SK-N-SH (cell line): ENCODE data around the gene BTN1A1. TPM values are rescaled to one million over a fixed set of nuclear protein-coding genes. Genes with fewer than 3 reads are reported as not detected.
A peak's percentile ranks its signal among the peaks of the same experiment; 100 is the strongest.

ENCODE experiments used
- CTCF ChIA-PET: fragments of 300-600, 350-600 bp; formaldehyde crosslinking; extraction: SDS; loops from one replicate; lab custom pipeline; 2021; lab: Yijun Ruan, JAX
- POLR2A ChIA-PET: fragments of 350-600 bp; sonication (Branson Sonifier 250); formaldehyde crosslinking; extraction: SDS; loops from one replicate; lab custom pipeline; 2020; ENCODE audit warnings: antibody characterized with exemption, inconsistent platforms; lab: Yijun Ruan, JAX
- DNase-seq: peaks from one replicate; pipeline ENCODE4 v3.0.0; 2012
- H2AFZ ChIP-seq: fragments of 200-600 bp; sonication (generic); 2 replicates; pipeline ENCODE4 v1.8.1; 2016; ENCODE audit warnings: antibody characterized with exemption, mild to moderate bottlenecking, low read depth
- H3F3A ChIP-seq: fragments of 200-600 bp; sonication (generic); replicated peaks from 2 replicates; pipeline ENCODE3; 2016; ENCODE audit warnings: antibody characterized with exemption, mild to moderate bottlenecking; ENCODE audit not compliant: insufficient read depth
- H3K27ac ChIP-seq, 2 experiments: fragments of 200-500 bp in 1 of 2; fragments of 200-600 bp in 1 of 2; sonication (Bioruptor generic) in 1 of 2; sonication (generic), shearing (Covaris generic) in 1 of 2; 2 replicates each; pipeline versions ENCODE4 v1.5.1 to v1.6.1; 2014 to 2016; ENCODE audit warnings: low read depth in 2 of 2, inconsistent platforms in 1 of 2, low read length in 1 of 2, mild to moderate bottlenecking in 1 of 2, mixed read lengths in 1 of 2
- H3K27me3 ChIP-seq: fragments of 200-600 bp; sonication (generic), shearing (Covaris generic); 2 replicates; pipeline ENCODE4 v1.6.1; 2016; ENCODE audit warnings: mixed run types; ENCODE audit not compliant: insufficient read depth
- H3K36me3 ChIP-seq, 2 experiments: fragments of 200-500 bp in 1 of 2; fragments of 200-600 bp in 1 of 2; sonication (Bioruptor generic) in 1 of 2; sonication (generic) in 1 of 2; replicated peaks in 1 of 2; 2 replicates each; pipeline versions ENCODE3 to v1.5.1; 2014 to 2016; ENCODE audit warnings: low read length in 1 of 2, mild to moderate bottlenecking in 1 of 2; ENCODE audit not compliant: insufficient read depth in 2 of 2, control insufficient read depth in 1 of 2
- H3K4me1 ChIP-seq, 2 experiments: fragments of 200-500 bp in 1 of 2; fragments of 200-600 bp in 1 of 2; sonication (Bioruptor generic) in 1 of 2; sonication (generic), shearing (Covaris generic) in 1 of 2; 2 replicates each; pipeline versions ENCODE4 v1.5.1 to v1.6.1; 2014 to 2016; ENCODE audit warnings: low read depth in 1 of 2, low read length in 1 of 2, mixed run types in 1 of 2; ENCODE audit not compliant: insufficient read depth in 2 of 2, control insufficient read depth in 1 of 2
- H3K4me2 ChIP-seq: fragments of 200-600 bp; sonication (generic), shearing (Covaris generic); 2 replicates; pipeline ENCODE4 v1.6.1; 2017; ENCODE audit warnings: mixed run types
- H3K4me3 ChIP-seq, 2 experiments: fragments of 200-500 bp in 1 of 2; fragments of 200-600 bp in 1 of 2; sonication (Bioruptor generic) in 1 of 2; sonication (generic), shearing (Covaris generic) in 1 of 2; 2 replicates each; pipeline versions ENCODE4 v1.5.1 to v1.8.1; 2014 to 2016; ENCODE audit warnings: low read depth in 2 of 2, inconsistent platforms in 1 of 2, low read length in 1 of 2, mild to moderate bottlenecking in 1 of 2, mixed read lengths in 1 of 2, moderate library complexity in 1 of 2
- H3K79me2 ChIP-seq: fragments of 200-600 bp; sonication (generic); 2 replicates; pipeline ENCODE4 v1.8.1; 2017; ENCODE audit warnings: mild to moderate bottlenecking; ENCODE audit not compliant: insufficient read depth
- H3K9ac ChIP-seq: fragments of 200-600 bp; sonication (generic); 2 replicates; pipeline ENCODE4 v1.6.1; 2017; ENCODE audit warnings: mixed run types
- H3K9me2 ChIP-seq: fragments of 200-600 bp; sonication (generic); 2 replicates; pipeline ENCODE4 v1.6.1; 2017; ENCODE audit warnings: mixed run types
- H3K9me3 ChIP-seq: fragments of 200-600 bp; sonication (generic); 2 replicates; pipeline ENCODE4 v1.6.1; 2017; ENCODE audit warnings: mixed run types, mild to moderate bottlenecking, moderate library complexity
- H4K20me1 ChIP-seq: fragments of 200-600 bp; sonication (generic); 2 replicates; pipeline ENCODE4 v1.6.1; 2017; ENCODE audit warnings: mild to moderate bottlenecking, mixed run types; ENCODE audit not compliant: insufficient read depth
- CHD2 ChIP-seq: fragments of 150-350 bp; IDR thresholded peaks from 2 replicates; pipeline ENCODE4 v1.6.1; 2018; ENCODE audit warnings: low read length; ENCODE audit not compliant: partially characterized antibody
- ELF1 ChIP-seq: IDR thresholded peaks from 2 replicates; pipeline ENCODE4 v1.4.0; 2012
- EP300 ChIP-seq, 2 experiments: IDR thresholded peaks; 2 replicates each; pipeline versions ENCODE4 v1.4.0 to v1.6.1; 2012; ENCODE audit warnings: borderline replicate concordance in 1 of 2, low read depth in 1 of 2, low read length in 1 of 2
- EZH2phosphoT487 ChIP-seq: fragments of 200-600 bp; sonication (generic); IDR thresholded peaks from 2 replicates; pipeline ENCODE4 v1.6.1; 2017; ENCODE audit warnings: low read depth, mixed run types, mild to moderate bottlenecking, antibody characterized with exemption, moderate library complexity, borderline replicate concordance
- FOSL2 ChIP-seq: IDR thresholded peaks from 2 replicates; pipeline ENCODE4 v1.4.0; 2012; ENCODE audit warnings: low read depth, mild to moderate bottlenecking, moderate library complexity, borderline replicate concordance
- FOXM1 ChIP-seq: IDR thresholded peaks from 2 replicates; pipeline ENCODE4 v1.4.0; 2012; ENCODE audit warnings: low read depth, mild to moderate bottlenecking
- GABPA ChIP-seq: IDR thresholded peaks from 2 replicates; pipeline ENCODE4 v1.4.0; 2012; ENCODE audit warnings: low read depth, mild to moderate bottlenecking
- IRF3 ChIP-seq: fragments of 150-350 bp; IDR thresholded peaks from 2 replicates; pipeline ENCODE4 v1.6.1; 2016; ENCODE audit warnings: mild to moderate bottlenecking, low read depth, low read length
- JUND ChIP-seq: IDR thresholded peaks from 2 replicates; pipeline ENCODE4 v1.4.0; 2012
- MAX ChIP-seq: IDR thresholded peaks from 2 replicates; pipeline ENCODE4 v1.4.0; 2012; ENCODE audit warnings: low read depth
- MEF2A ChIP-seq: IDR thresholded peaks from 2 replicates; pipeline ENCODE4 v1.4.0; 2012; ENCODE audit warnings: low read depth, borderline replicate concordance
- NFIC ChIP-seq: IDR thresholded peaks from 2 replicates; pipeline ENCODE4 v1.4.0; 2012; ENCODE audit warnings: borderline replicate concordance
- PBX3 ChIP-seq: IDR thresholded peaks from 2 replicates; pipeline ENCODE4; 2012
- POLR2AphosphoS5 ChIP-seq: IDR thresholded peaks from 2 replicates; pipeline ENCODE4 v1.6.1; 2012; ENCODE audit warnings: low read depth, low read length
- RFX5 ChIP-seq: IDR thresholded peaks from 2 replicates; pipeline ENCODE4 v1.6.1; 2012; ENCODE audit warnings: mild to moderate bottlenecking, improper control_type of control experiment, low read length
- RXRA ChIP-seq: IDR thresholded peaks from 2 replicates; pipeline ENCODE4 v1.4.0; 2012; ENCODE audit warnings: low read depth, mild to moderate bottlenecking, borderline replicate concordance
- SIN3A ChIP-seq: IDR thresholded peaks from 2 replicates; pipeline ENCODE4 v1.6.1; 2012; ENCODE audit warnings: low read depth, mild to moderate bottlenecking, low read length, moderate library complexity, borderline replicate concordance
- SMC3 ChIP-seq: IDR thresholded peaks from 2 replicates; pipeline ENCODE4 v1.6.1; 2012; ENCODE audit warnings: low read depth, low read length, improper control_type of control experiment
- TAF1 ChIP-seq: IDR thresholded peaks from 2 replicates; pipeline ENCODE4 v1.6.1; 2012; ENCODE audit warnings: low read depth, mild to moderate bottlenecking, low read length, moderate library complexity, borderline replicate concordance
- TCF12 ChIP-seq: IDR thresholded peaks from 2 replicates; pipeline ENCODE4 v1.4.0; 2012
- TEAD4 ChIP-seq: IDR thresholded peaks from 2 replicates; pipeline ENCODE4 v1.4.0; 2012; ENCODE audit warnings: mild to moderate bottlenecking, borderline replicate concordance; ENCODE audit not compliant: insufficient read depth
- USF1 ChIP-seq: IDR thresholded peaks from 2 replicates; pipeline ENCODE4 v1.4.0; 2012; ENCODE audit warnings: low read depth, borderline replicate concordance
- WGBS: methylation state at CpG from one replicate; pipeline ENCODE4 v1.1.6; 2017; ENCODE audit warnings: low lambda C conversion rate; 5-methylcytosine and 5-hydroxymethylcytosine counted together
- polyA plus RNA-seq, 3 experiments: library from polyadenylated mRNA; depleted of rRNA; stranded (reverse); fragments of >200 nt; gene quantifications; 2 replicates each; pipeline ENCODE4 v1.2.3, GENCODE V29; 2012

Gene BTN1A1
- polyA plus RNA-seq, 1 of the 3 experiments (the other 2 are of a cell fraction): not detected

- Histone ChIP-seq H3F3A (peaks cover 12% of the 10 kb centered on the region), H3K36me3 (no peaks in the 10 kb centered on the region), H3K79me2 (no peaks in the 10 kb centered on the region), H3K27ac (no peak overlapping the region), H2AFZ (no peak overlapping the region), H3K9me2 (no peaks in the 10 kb centered on the region)
- no peak for DNase-seq
- TF ChIP-seq EP300 (IDR thresholded peaks at IDR 0.05; ENCODE audit: borderline replicate concordance in 1 of 2, low read depth in 1 of 2, low read length in 1 of 2) (no peak), RXRA (no peak), EZH2phosphoT487 (no peak), SIN3A (no peak), TCF12 (no peak), MAX (no peak), IRF3 (no peak), MEF2A (no peak), TEAD4 (no peak), FOSL2 (no peak), TAF1 (no peak), PBX3 (no peak), SMC3 (no peak)
- TF ChIP-seq, all 33 proteins: peak for 0
- Histone ChIP-seq H3K4me1 (peaks cover 0 to 3% of the 10 kb centered on the region in 2 experiments; a peak in 1 of 4 replicates), H3K9me3 (no peaks in the 10 kb centered on the region), H3K4me2 (no peak overlapping the region), H3K4me3 (no peak overlapping the region), H4K20me1 (no peaks in the 10 kb centered on the region), H3K27me3 (no peaks in the 10 kb centered on the region), H3K9ac (no peak overlapping the region)
- ChIA-PET POLR2A (no interaction called here), CTCF (interaction anchor here (0.9 kb wide), 1 partner anchor 11 kb away, joined by 5 read pairs; no protein-coding TSS in a partner anchor)
- WGBS: 60% methylated on average over 1 of the region's 2 CpGs
Measured at GRCh38 chr6:26530203-26530602, 30.1 kb downstream of the BTN1A1 start.

GRCh38 chr6:26531897-26532296 is 31.8 kb downstream of the BTN1A1 start:
- Histone ChIP-seq H3K27me3 (no peaks in the 10 kb centered on the region), H3F3A (peaks cover 26% of the 10 kb centered on the region), H3K79me2 (no peaks in the 10 kb centered on the region), H3K4me1 (peaks cover 11 to 14% of the 10 kb centered on the region in 2 experiments), H3K27ac (peak overlapping the region in 1 of 2 experiments; percentile 64; a peak in 1 of 4 replicates), H4K20me1 (no peaks in the 10 kb centered on the region), H3K9ac (no peak overlapping the region), H3K9me2 (no peaks in the 10 kb centered on the region), H3K4me2 (no peak overlapping the region), H3K4me3 (no peak overlapping the region), H2AFZ (no peak overlapping the region), H3K36me3 (no peaks in the 10 kb centered on the region)
- CTCF ChIA-PET: interaction anchor here (1.1 to 2.2 kb wide), 4 partner anchors 36 to 209 kb away, joined by 3 to 21 read pairs (median 4); partner anchors contain the start of gene BTN2A2
- POLR2A ChIA-PET: no interaction called here
- 97% methylated on average over 1 of the region's 1 CpG for WGBS
- TF ChIP-seq TEAD4 (no peak), CHD2 (no peak), SMC3 (no peak), ELF1 (no peak), SIN3A (no peak), MEF2A (no peak), NFIC (no peak), GABPA (no peak), TCF12 (no peak), IRF3 (no peak), EZH2phosphoT487 (no peak), JUND (no peak), USF1 (no peak), RFX5 (no peak), POLR2AphosphoS5 (no peak), FOXM1 (no peak)
- TF ChIP-seq, all 33 proteins: peak for 0
- DNase-seq: no peak
- H3K9me3 ChIP-seq: no peaks in the 10 kb centered on the region
